Activated CD4-positive, alpha-beta T cell treated with anti-CD3 and anti-CD28 coated beads, Interleukin-2, amount 10 ng/mL, durations not matched to agents 7 days and 5 days (primary cell): ENCODE results near the gene AZU1. TPM values are rescaled to one million over a fixed set of nuclear protein-coding genes. Genes with fewer than 3 reads are reported as not detected.
A peak's percentile ranks its signal among the peaks of the same experiment; 100 is the strongest.
"Not testable (repeated sequence)": the region's sequence is repeated elsewhere in the genome, so short reads cannot be mapped to it uniquely, and the experiment has no call there.

Experiments
- CTCF ChIA-PET: fragments of 350-600 bp; sonication (Branson Sonifier 250); formaldehyde crosslinking; loops from one replicate; lab custom pipeline; 2021; ENCODE audit warnings: antibody characterized with exemption; lab: Charles Lee
- POLR2A ChIA-PET: fragments of 350-600 bp; sonication (Branson Sonifier 250); formaldehyde crosslinking; loops from one replicate; lab custom pipeline; 2021; ENCODE audit warnings: antibody characterized with exemption; lab: Charles Lee
- DNase-seq: peaks from one replicate; pipeline ENCODE4 v3.0.0-alpha.2; 2020
- H3K27ac Mint-ChIP-seq: one replicate; pipeline ENCODE4 v1.8.0; 2021; ENCODE audit warnings: mild to moderate bottlenecking, moderate library complexity, mixed read lengths
- H3K27me3 Mint-ChIP-seq: one replicate; pipeline ENCODE4 v1.8.0; 2021; ENCODE audit warnings: mixed read lengths
- H3K36me3 Mint-ChIP-seq: one replicate; pipeline ENCODE4 v1.8.0; 2021; ENCODE audit warnings: low read depth, mixed read lengths
- H3K4me1 Mint-ChIP-seq: one replicate; pipeline ENCODE4 v1.8.0; 2021; ENCODE audit warnings: mixed read lengths
- H3K4me3 Mint-ChIP-seq: one replicate; pipeline ENCODE4 v1.8.0; 2021; ENCODE audit warnings: mild to moderate bottlenecking, moderate library complexity, mixed read lengths
- H3K9me3 Mint-ChIP-seq: one replicate; pipeline ENCODE4 v1.8.0; 2021; ENCODE audit warnings: mixed read lengths
- total RNA-seq, 2 experiments: library from RNA; stranded (reverse); gene quantifications; one replicate each; pipeline ENCODE4 v1.2.3, GENCODE V29; 2021

AZU1 gene
- total RNA-seq, 2 experiments from 2014 or later = not detected

DNA sequence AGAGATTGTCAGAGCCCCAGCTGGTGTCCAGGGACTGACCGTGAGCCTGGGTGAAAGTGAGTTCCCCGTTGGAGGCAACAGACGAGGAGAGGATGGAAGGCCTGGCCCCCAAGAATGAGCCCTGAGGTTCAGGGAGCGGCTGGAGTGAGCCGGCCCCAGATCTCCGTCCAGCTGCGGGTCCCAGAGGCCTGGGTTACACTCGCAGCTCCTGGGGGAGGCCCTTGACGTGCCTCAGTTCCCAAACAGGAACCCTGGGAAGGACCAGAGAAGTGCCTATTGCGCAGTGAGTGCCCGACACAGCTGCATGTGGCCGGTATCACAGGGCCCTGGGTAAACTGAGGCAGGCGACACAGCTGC is 23.3 kb downstream of the AZU1 start:
- no peaks in the 10 kb centered on the region for H3K4me1 Mint-ChIP-seq
- ChIA-PET POLR2A (no interaction called here), CTCF (no interaction called here)
- H3K27me3 Mint-ChIP-seq = peaks cover 15% of the 10 kb centered on the region
- no peaks in the 10 kb centered on the region for H3K9me3 Mint-ChIP-seq
- H3K27ac Mint-ChIP-seq = no peak overlapping the region
- H3K4me3 Mint-ChIP-seq = no peak overlapping the region
- DNase-seq = no peak
- H3K36me3 Mint-ChIP-seq = no peaks in the 10 kb centered on the region

DNA sequence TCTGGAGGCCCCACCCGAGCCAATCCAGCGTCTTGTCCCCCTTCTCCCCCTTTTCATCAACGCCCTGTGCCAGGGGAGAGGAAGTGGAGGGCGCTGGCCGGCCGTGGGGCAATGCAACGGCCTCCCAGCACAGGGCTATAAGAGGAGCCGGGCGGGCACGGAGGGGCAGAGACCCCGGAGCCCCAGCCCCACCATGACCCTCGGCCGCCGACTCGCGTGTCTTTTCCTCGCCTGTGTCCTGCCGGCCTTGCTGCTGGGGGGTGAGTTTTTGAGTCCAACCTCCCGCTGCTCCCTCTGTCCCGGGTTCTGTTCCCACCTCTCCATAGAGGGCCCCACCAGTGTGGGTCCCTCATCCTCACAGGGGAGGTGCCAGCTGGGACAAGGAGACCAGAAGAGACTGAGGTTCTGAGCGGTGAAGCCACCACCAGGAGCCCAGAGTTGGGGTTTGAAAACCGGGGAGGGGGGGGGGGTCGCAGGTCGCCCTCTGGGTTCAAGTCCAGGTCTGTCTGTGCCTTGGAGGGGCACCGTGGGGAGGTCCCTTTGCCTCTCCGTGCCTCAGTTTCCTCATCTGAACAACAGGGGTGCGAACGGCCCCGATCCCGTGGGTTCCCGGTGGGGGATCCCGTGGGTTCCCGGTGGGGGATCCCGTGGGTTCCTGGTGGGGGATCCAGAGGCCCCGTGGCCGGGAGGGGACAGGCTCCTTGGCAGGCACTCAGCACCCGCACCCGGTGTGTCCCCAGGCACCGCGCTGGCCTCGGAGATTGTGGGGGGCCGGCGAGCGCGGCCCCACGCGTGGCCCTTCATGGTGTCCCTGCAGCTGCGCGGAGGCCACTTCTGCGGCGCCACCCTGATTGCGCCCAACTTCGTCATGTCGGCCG is 24.7 kb downstream of the AZU1 start, which contains the start of gene ELANE:
Gene ELANE (plus strand): TSS at position 168 of the 878 bp plus-strand sequence. CDS start 26 bp downstream, at position 194.
- Mint-ChIP-seq H3K4me1 (peaks cover 2% of the 10 kb centered on the region), H3K36me3 (no peaks in the 10 kb centered on the region), H3K9me3 (no peaks in the 10 kb centered on the region), H3K27me3 (peaks cover 10% of the 10 kb centered on the region), H3K27ac (no peak within 1 kb of the TSS), H3K4me3 (no peak within 1 kb of the TSS)
- CTCF ChIA-PET = interaction anchor here (0.8 kb wide), 1 partner anchor 10 kb away, joined by 4 read pairs; no protein-coding TSS in a partner anchor
- DNase-seq = no peak
- POLR2A ChIA-PET = no interaction called here

DNA sequence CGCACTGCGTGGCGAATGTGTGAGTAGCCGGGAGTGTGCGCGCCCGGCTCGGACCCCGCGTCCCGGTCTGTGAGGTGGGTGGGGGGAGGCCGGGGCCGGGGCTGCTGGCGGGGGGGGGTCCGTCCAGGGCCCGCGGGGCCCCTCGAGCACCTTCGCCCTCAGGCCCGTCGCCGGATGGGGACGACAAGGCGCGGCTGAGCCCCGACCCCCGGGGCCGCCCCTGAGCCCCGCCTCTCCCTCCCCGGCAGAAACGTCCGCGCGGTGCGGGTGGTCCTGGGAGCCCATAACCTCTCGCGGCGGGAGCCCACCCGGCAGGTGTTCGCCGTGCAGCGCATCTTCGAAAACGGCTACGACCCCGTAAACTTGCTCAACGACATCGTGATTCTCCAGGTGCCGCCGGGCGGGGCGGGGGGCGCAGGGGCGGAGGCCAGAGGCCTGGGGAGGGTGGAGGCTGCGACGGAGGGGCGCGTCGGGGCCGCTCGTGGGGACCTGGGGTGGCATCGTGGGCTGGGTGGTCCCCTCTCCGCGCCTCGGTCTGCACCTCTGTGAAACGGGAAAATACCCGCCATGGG is 25.5 kb downstream of the AZU1 start:
- peaks cover 11% of the 10 kb centered on the region for H3K27me3 Mint-ChIP-seq
- ChIA-PET POLR2A (no interaction called here), CTCF (no interaction called here)

GRCh38 chr19:853614-854220 is 26.1 kb downstream of the AZU1 start:
- H3K9me3 Mint-ChIP-seq, H3K4me3 Mint-ChIP-seq, H3K27ac Mint-ChIP-seq, DNase-seq, H3K36me3 Mint-ChIP-seq, H3K4me1 Mint-ChIP-seq, POLR2A ChIA-PET: not testable (repeated sequence)
- peaks cover 13% of the 10 kb centered on the region for H3K27me3 Mint-ChIP-seq
- CTCF ChIA-PET = interaction anchor here (0.7 kb wide), 1 partner anchor 99 kb away, joined by 3 read pairs; no protein-coding TSS in a partner anchor

More for the DNA sequence above, 25.5 kb downstream of the AZU1 start:
- Mint-ChIP-seq H3K9me3 (no peaks in the 10 kb centered on the region), H3K4me3 (no peak overlapping the region), H3K4me1 (peaks cover 5% of the 10 kb centered on the region), H3K27ac (no peak overlapping the region), H3K36me3 (no peaks in the 10 kb centered on the region)
- DNase-seq = no peak

- no peaks in the 10 kb centered on the region for H3K9me3 Mint-ChIP-seq
- no peak for DNase-seq
- H3K27ac Mint-ChIP-seq = no peak overlapping the region
- H3K4me3 Mint-ChIP-seq = no peak overlapping the region
- peaks cover 12% of the 10 kb centered on the region for H3K27me3 Mint-ChIP-seq
- no peaks in the 10 kb centered on the region for H3K36me3 Mint-ChIP-seq
- CTCF ChIA-PET = interaction anchor here (0.6 to 0.7 kb wide), 2 partner anchors 9 to 99 kb away, joined by 3 to 4 read pairs; no protein-coding TSS in a partner anchor
- POLR2A ChIA-PET = no interaction called here
- peaks cover 7% of the 10 kb centered on the region for H3K4me1 Mint-ChIP-seq
Measured at GRCh38 chr19:854549-854948, 26.9 kb downstream of the AZU1 start.

- CTCF ChIA-PET = interaction anchor here (1.4 kb wide), 1 partner anchor 127 kb away, joined by 3 read pairs; no protein-coding TSS in a partner anchor
- H3K4me1 Mint-ChIP-seq = peaks cover 7% of the 10 kb centered on the region
- POLR2A ChIA-PET = no interaction called here
- no peak overlapping the region for H3K4me3 Mint-ChIP-seq
- DNase-seq = no peak
- no peak overlapping the region for H3K27ac Mint-ChIP-seq
- peaks cover 17% of the 10 kb centered on the region for H3K27me3 Mint-ChIP-seq
- H3K36me3 Mint-ChIP-seq = no peaks in the 10 kb centered on the region
- H3K9me3 Mint-ChIP-seq = no peaks in the 10 kb centered on the region
Measured at GRCh38 chr19:855142-855541, 27.5 kb downstream of the AZU1 start.

- Mint-ChIP-seq H3K4me1 (peaks cover 7% of the 10 kb centered on the region), H3K36me3 (no peaks in the 10 kb centered on the region)
- no peak for DNase-seq
Measured at GRCh38 chr19:855566-856120, 28.0 kb downstream of the AZU1 start.

DNA sequence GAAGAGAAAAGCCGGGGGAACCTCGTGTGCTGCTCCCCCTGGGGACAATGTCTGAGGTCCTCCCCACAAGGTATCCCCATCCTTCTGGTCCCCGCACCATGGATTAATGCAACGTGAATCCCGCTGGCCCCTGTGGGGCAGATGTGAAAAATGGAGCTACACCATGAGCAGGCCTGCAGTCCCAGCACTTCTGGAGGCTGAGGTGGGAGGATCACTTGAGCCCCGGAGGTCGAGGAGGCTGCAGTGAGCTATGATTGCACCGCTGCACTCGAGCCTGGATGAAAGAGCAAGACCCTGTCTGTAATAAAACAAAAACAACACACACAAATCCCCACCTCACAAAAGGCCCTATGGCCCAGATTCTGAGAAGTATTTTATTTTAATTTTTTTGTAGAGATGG is 30.6 kb downstream of the AZU1 start:
- CTCF ChIA-PET = interaction anchor here (1.4 kb wide), 1 partner anchor 15 kb away, joined by 5 read pairs; no protein-coding TSS in a partner anchor
- H3K9me3 Mint-ChIP-seq = no peaks in the 10 kb centered on the region

More at GRCh38 chr19:855566-856120, 28.0 kb downstream of the AZU1 start:
- H3K4me3 Mint-ChIP-seq = no peak overlapping the region
- ChIA-PET POLR2A (no interaction called here), CTCF (interaction anchor here (0.9 to 1.8 kb wide), 4 partner anchors 67 to 388 kb away, joined by 3 to 6 read pairs (median 3); no protein-coding TSS in a partner anchor)
- H3K27ac Mint-ChIP-seq = no peak overlapping the region
- H3K27me3 Mint-ChIP-seq = peaks cover 17% of the 10 kb centered on the region
- no peaks in the 10 kb centered on the region for H3K9me3 Mint-ChIP-seq

GRCh38 chr19:858868-859843 is 31.5 kb downstream of the AZU1 start, which contains the start of gene CFD:
CFD (plus strand) TSS chr19:859664; CDS start chr19:859690, 26 bp downstream.
- Mint-ChIP-seq H3K27me3 (peaks cover 14% of the 10 kb centered on the region), H3K27ac (no peak within 1 kb of the TSS), H3K9me3 (no peaks in the 10 kb centered on the region), H3K4me1 (peaks cover 21% of the 10 kb centered on the region), H3K36me3 (no peaks in the 10 kb centered on the region), H3K4me3 (peak within 1 kb of the TSS; percentile 32)
- CTCF ChIA-PET = interaction anchor here (1.4 kb wide), 1 partner anchor 16 kb away, joined by 5 read pairs; no protein-coding TSS in a partner anchor
- DNase-seq = no peak
- POLR2A ChIA-PET = no interaction called here

More for the DNA sequence above, 30.6 kb downstream of the AZU1 start:
- H3K36me3 Mint-ChIP-seq = no peaks in the 10 kb centered on the region
- H3K27me3 Mint-ChIP-seq = peaks cover 17% of the 10 kb centered on the region
- no peak overlapping the region for H3K4me3 Mint-ChIP-seq
- H3K4me1 Mint-ChIP-seq = peaks cover 14% of the 10 kb centered on the region
- POLR2A ChIA-PET = no interaction called here
- no peak for DNase-seq
- no peak overlapping the region for H3K27ac Mint-ChIP-seq

GRCh38 chr19:861141-861755 is 33.6 kb downstream of the AZU1 start:
- H3K36me3 Mint-ChIP-seq = no peaks in the 10 kb centered on the region
- H3K27me3 Mint-ChIP-seq = peaks cover 14% of the 10 kb centered on the region
- ChIA-PET CTCF (no interaction called here), POLR2A (no interaction called here)
- no peak for DNase-seq
- H3K4me3 Mint-ChIP-seq = no peak overlapping the region
- no peak overlapping the region for H3K27ac Mint-ChIP-seq
- peaks cover 21% of the 10 kb centered on the region for H3K4me1 Mint-ChIP-seq
- H3K9me3 Mint-ChIP-seq = no peaks in the 10 kb centered on the region
